ENCODE data around the gene SENP2. TPM values are rescaled to one million over a fixed set of nuclear protein-coding genes. Genes with fewer than 3 reads are reported as not detected.

SENP2 gene
- total RNA-seq, 1 experiment from 2014 or later = 46.4 TPM

DNA sequence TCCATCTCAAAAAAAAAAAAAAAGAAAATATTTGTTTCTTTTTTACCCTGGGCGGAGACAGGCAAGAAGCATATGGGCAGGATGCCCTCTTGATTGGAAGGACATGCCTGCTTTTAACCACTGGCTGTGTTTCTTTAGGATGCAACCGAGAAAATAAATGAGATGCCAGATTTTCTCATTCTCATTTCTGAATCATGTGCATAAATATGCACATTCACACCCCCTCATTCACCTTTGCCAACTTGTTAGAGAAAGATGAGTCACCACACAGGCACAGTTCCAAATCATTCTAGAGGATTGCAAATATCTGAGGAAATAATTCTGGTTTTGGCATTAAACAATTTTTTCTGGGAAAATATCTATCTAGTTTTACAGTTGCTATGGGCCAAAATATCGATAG lies 37.0 kb upstream of the SENP2 start:
- peak overlapping the region; percentile 63 for H3K27ac ChIP-seq (ENCODE audit: low read length)
- no peaks in the 10 kb centered on the region for H3K9me3 ChIP-seq (ENCODE audit: low read length)
- CTCF ChIA-PET = no interaction called here
- H3K9ac ChIP-seq (ENCODE audit: low read length) = no peak overlapping the region
- H3K79me2 ChIP-seq (ENCODE audit: low read length) = no peaks in the 10 kb centered on the region
- peaks cover 66% of the 10 kb centered on the region for H3K4me1 ChIP-seq (ENCODE audit: insufficient read depth, low read length)
- no peaks in the 10 kb centered on the region for H3K36me3 ChIP-seq (ENCODE audit: low read depth, low read length)
- TF ChIP-seq EZH2 (IDR thresholded peaks at IDR 0.05; ENCODE audit: low read length, unreplicated experiment) (no peak), EZH2phosphoT487 (IDR thresholded peaks at IDR 0.05; ENCODE audit: borderline replicate concordance, low read length) (no peak)
- TF ChIP-seq, protein P1, sequence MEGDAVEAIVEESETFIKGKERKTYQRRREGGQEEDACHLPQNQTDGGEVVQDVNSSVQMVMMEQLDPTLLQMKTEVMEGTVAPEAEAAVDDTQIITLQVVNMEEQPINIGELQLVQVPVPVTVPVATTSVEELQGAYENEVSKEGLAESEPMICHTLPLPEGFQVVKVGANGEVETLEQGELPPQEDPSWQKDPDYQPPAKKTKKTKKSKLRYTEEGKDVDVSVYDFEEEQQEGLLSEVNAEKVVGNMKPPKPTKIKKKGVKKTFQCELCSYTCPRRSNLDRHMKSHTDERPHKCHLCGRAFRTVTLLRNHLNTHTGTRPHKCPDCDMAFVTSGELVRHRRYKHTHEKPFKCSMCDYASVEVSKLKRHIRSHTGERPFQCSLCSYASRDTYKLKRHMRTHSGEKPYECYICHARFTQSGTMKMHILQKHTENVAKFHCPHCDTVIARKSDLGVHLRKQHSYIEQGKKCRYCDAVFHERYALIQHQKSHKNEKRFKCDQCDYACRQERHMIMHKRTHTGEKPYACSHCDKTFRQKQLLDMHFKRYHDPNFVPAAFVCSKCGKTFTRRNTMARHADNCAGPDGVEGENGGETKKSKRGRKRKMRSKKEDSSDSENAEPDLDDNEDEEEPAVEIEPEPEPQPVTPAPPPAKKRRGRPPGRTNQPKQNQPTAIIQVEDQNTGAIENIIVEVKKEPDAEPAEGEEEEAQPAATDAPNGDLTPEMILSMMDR (conservative IDR thresholded peaks at IDR 0.05; ENCODE audit: low read depth, low read length) = no peak
- H2AFZ ChIP-seq (ENCODE audit: low read length) = no peak overlapping the region
- BruUV-seq (replicated peaks) = no TSS peak
- POLR2A ChIA-PET (ENCODE audit: unreplicated experiment) = no interaction called here
- ATAC-seq (peak; percentile 32), DNase-seq (peak; percentile 99)
- no peaks in the 10 kb centered on the region for H4K20me1 ChIP-seq (ENCODE audit: low read length)
- no peaks in the 10 kb centered on the region for H3K9me2 ChIP-seq (replicated peaks; ENCODE audit: low read length)
- no peaks in the 10 kb centered on the region for H3K27me3 ChIP-seq (ENCODE audit: low read length)
- no peak overlapping the region; the same call in 1 of the 2 replicates for H3K4me3 ChIP-seq (ENCODE audit: low read length)
- intact Hi-C loops (cut with micrococcal nuclease) = loop anchor here (1.0 to 5.0 kb wide), 2 partner anchors 9 to 212 kb away; no protein-coding TSS in a partner anchor
- H3K4me2 ChIP-seq (ENCODE audit: low read length) = peak overlapping the region; percentile 40
- peaks cover 9% of the 10 kb centered on the region for H3F3A ChIP-seq (ENCODE audit: low read length, unreplicated experiment)

DNA sequence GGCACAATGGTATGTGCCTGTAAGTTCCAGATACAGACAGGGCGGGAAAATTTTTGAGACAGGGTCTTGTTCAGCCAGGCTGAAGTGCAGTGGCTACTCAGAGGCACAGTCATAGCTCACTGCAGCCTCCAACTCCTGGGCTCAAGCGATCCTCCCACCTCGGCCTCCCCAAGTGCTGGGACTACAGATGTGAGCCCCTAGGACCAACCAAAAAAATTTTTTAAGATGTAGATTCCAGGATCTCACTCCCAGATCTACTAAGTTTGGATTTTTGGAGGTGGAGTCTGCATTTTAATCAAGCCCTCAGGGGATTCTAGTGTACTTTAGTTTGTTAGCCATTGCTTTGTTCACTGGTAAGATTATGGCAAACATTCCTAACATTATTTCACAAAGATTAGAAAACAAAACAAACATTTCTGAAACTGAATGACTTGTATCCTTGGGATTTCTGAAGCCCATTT lies 36.4 kb upstream of the SENP2 start:
- no peaks in the 10 kb centered on the region for H3K9me3 ChIP-seq (ENCODE audit: low read length)
- H3K27ac ChIP-seq (ENCODE audit: low read length) = peak overlapping the region; percentile 63
- BruUV-seq (replicated peaks) = no TSS peak
- DNase-seq (peak; percentile 60), ATAC-seq (peak; percentile 1)
- H3K27me3 ChIP-seq (ENCODE audit: low read length) = no peaks in the 10 kb centered on the region
- H3K9me2 ChIP-seq (replicated peaks; ENCODE audit: low read length) = no peaks in the 10 kb centered on the region
- ChIA-PET CTCF (no interaction called here), POLR2A (ENCODE audit: unreplicated experiment) (no interaction called here)
- no peaks in the 10 kb centered on the region for H4K20me1 ChIP-seq (ENCODE audit: low read length)
- H3K9ac ChIP-seq (ENCODE audit: low read length) = no peak overlapping the region
- intact Hi-C loops (cut with micrococcal nuclease) = loop anchor here (1.0 to 10.0 kb wide), 3 partner anchors 9 to 212 kb away; partner anchors contain the start of gene MAP3K13
- H3K4me1 ChIP-seq (ENCODE audit: insufficient read depth, low read length) = peaks cover 63% of the 10 kb centered on the region
- H3K79me2 ChIP-seq (ENCODE audit: low read length) = no peaks in the 10 kb centered on the region
- H3K4me3 ChIP-seq (ENCODE audit: low read length) = no peak overlapping the region; the same call in 1 of the 2 replicates
- no peaks in the 10 kb centered on the region for H3K36me3 ChIP-seq (ENCODE audit: low read depth, low read length)
- TF ChIP-seq EZH2phosphoT487 (IDR thresholded peaks at IDR 0.05; ENCODE audit: borderline replicate concordance, low read length) = no peak
- TF ChIP-seq EZH2 (IDR thresholded peaks at IDR 0.05; ENCODE audit: low read length, unreplicated experiment) = no peak
- TF ChIP-seq, protein P1 (conservative IDR thresholded peaks at IDR 0.05; ENCODE audit: low read depth, low read length) = no peak
- no peak overlapping the region for H2AFZ ChIP-seq (ENCODE audit: low read length)
- peaks cover 7% of the 10 kb centered on the region for H3F3A ChIP-seq (ENCODE audit: low read length, unreplicated experiment)
- H3K4me2 ChIP-seq (ENCODE audit: low read length) = peak overlapping the region; percentile 40

DNA sequence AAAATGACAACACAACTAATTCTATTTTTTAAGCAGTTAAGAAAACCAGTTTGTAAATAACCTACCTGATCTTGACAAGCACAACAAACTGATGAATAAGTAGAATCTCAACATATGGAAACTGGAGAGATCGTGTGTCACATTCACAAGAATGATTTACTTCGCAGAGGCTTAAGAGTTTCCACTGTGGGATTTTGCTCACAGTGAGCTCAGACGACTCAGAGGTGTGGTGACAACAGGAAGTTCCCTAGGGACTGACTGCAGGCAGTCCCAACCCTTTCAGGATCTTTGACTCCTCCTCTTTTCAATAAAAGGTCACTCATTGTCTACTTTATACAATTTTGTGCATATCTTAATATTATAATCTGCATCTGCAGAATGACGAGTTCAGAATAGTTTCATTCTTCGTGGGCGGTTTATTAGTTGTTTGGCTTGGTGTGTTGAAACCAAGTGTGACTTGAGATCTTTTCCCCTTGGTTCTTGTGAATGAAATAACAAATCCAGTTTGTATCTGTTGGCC lies 33.7 kb upstream of the SENP2 start, which contains the start of gene LIPH:
Gene LIPH (minus strand): TSS at position 231 of the 520 bp plus-strand sequence. CDS start 117 bp downstream, at position 114.
- POLR2A ChIA-PET (ENCODE audit: unreplicated experiment) = no interaction called here
- CTCF ChIA-PET = no interaction called here

More for the DNA sequence above, 33.7 kb upstream of the SENP2 start, which contains the start of gene LIPH:
- H3K4me1 ChIP-seq (ENCODE audit: insufficient read depth, low read length) = peaks cover 51% of the 10 kb centered on the region
- TF ChIP-seq EZH2phosphoT487 (IDR thresholded peaks at IDR 0.05; ENCODE audit: borderline replicate concordance, low read length) = no peak
- TF ChIP-seq, protein P1 (conservative IDR thresholded peaks at IDR 0.05; ENCODE audit: low read depth, low read length) = no peak
- TF ChIP-seq EZH2 (IDR thresholded peaks at IDR 0.05; ENCODE audit: low read length, unreplicated experiment) = no peak
- H3K4me2 ChIP-seq (ENCODE audit: low read length) = peak within 1 kb of the TSS; percentile 53
- H2AFZ ChIP-seq (ENCODE audit: low read length) = peak within 1 kb of the TSS; percentile 54
- H3K36me3 ChIP-seq (ENCODE audit: low read depth, low read length) = no peaks in the 10 kb centered on the region
- ATAC-seq (peak; percentile 72), DNase-seq (peak; percentile 75)
- H3K9me3 ChIP-seq (ENCODE audit: low read length) = no peaks in the 10 kb centered on the region
- H3F3A ChIP-seq (ENCODE audit: low read length, unreplicated experiment) = no peaks in the 10 kb centered on the region
- H3K79me2 ChIP-seq (ENCODE audit: low read length) = no peaks in the 10 kb centered on the region
- H4K20me1 ChIP-seq (ENCODE audit: low read length) = no peaks in the 10 kb centered on the region
- H3K4me3 ChIP-seq (ENCODE audit: low read length) = peak within 1 kb of the TSS; percentile 34
- peak within 1 kb of the TSS; percentile 21 for H3K9ac ChIP-seq (ENCODE audit: low read length)
- H3K27me3 ChIP-seq (ENCODE audit: low read length) = no peaks in the 10 kb centered on the region
- H3K27ac ChIP-seq (ENCODE audit: low read length) = peak within 1 kb of the TSS; percentile 39
- H3K9me2 ChIP-seq (replicated peaks; ENCODE audit: low read length) = no peaks in the 10 kb centered on the region
- BruUV-seq (replicated peaks) = no TSS peak
- intact Hi-C loops (cut with micrococcal nuclease) = loop anchor here (10.0 kb wide), 1 partner anchor 188 kb away; the partner anchor contains the start of gene MAP3K13

Data from PC-3 (cell line).